Tibial nerve (tissue), 4 donors: ENCODE results near the gene MEX3C. TPM values are rescaled to one million over a fixed set of nuclear protein-coding genes. Genes with fewer than 3 reads are reported as not detected.

Experiments used
- DNase-seq, 2 donors: peaks; one replicate each; pipeline ENCODE4 v3.0.0-alpha.2; 2019; ENCODE audit warnings: low spot score in 2 of 2
- H3K27ac ChIP-seq, 4 donors: fragments of 200-600 bp; sonication (generic) in 3 of 4; one replicate each; pipeline ENCODE4 v1.5.1; 2017 to 2019; ENCODE audit warnings: mild to moderate bottlenecking in 1 of 4
- H3K27me3 ChIP-seq, 2 donors: fragments of 200-600 bp; sonication (generic) in 1 of 2; one replicate each; pipeline versions ENCODE4 v1.5.1 to v1.6.0; 2017 to 2019
- H3K36me3 ChIP-seq, 3 donors: fragments of 200-600 bp; sonication (generic); one replicate each; pipeline ENCODE4 v1.5.1; 2018 to 2019
- H3K4me1 ChIP-seq, 4 donors: fragments of 200-600 bp; sonication (generic) in 3 of 4; one replicate each; pipeline ENCODE4 v1.5.1; 2017 to 2019
- H3K4me3 ChIP-seq, 4 donors: fragments of 200-600 bp; sonication (generic) in 3 of 4; one replicate each; pipeline ENCODE4 v1.5.1; 2017 to 2019; ENCODE audit warnings: mild to moderate bottlenecking in 1 of 4, moderate library complexity in 1 of 4
- H3K9me3 ChIP-seq, 4 donors: fragments of 200-600 bp; sonication (generic) in 3 of 4; one replicate each; pipeline ENCODE4 v1.5.1; 2017 to 2019
- EP300 ChIP-seq, 2 donors: sonication (generic); formaldehyde crosslinking; IDR thresholded peaks; one replicate each; pipeline ENCODE4 v1.6.1; 2017; ENCODE audit warnings: antibody characterized with exemption in 2 of 2, mild to moderate bottlenecking in 1 of 2
- POLR2A ChIP-seq, 2 donors: fragments of 450-650 bp; IDR thresholded peaks; one replicate each; pipeline ENCODE4 v1.6.1; 2017; ENCODE audit warnings: antibody characterized with exemption in 2 of 2, mild to moderate bottlenecking in 2 of 2, moderate library complexity in 2 of 2
- WGBS, 2 donors: methylation state at CpG; one replicate each; pipeline ENCODE4 v1.1.5; 2018; 5-methylcytosine and 5-hydroxymethylcytosine counted together
- total RNA-seq, 4 donors: library from RNA; depleted of rRNA; stranded (reverse); fragments of >200 nt; gene quantifications; one replicate each; pipeline ENCODE4 v1.1.0, GENCODE V29; 2016
- TF ChIP-seq, protein P1 (sequence below), 5 experiments: fragments of 200-600 bp in 3 of 5; fragments of 450-650 bp in 2 of 5; sonication (generic) in 3 of 5; IDR thresholded peaks; one replicate each; pipeline ENCODE4 v1.5.1; 2016 to 2019; ENCODE audit warnings: antibody characterized with exemption in 5 of 5, mild to moderate bottlenecking in 3 of 5, moderate library complexity in 2 of 5

Gene MEX3C
- total RNA-seq, 4 donors from 2014 or later = 24.0 to 32.8 (median 28.5) TPM

DNA sequence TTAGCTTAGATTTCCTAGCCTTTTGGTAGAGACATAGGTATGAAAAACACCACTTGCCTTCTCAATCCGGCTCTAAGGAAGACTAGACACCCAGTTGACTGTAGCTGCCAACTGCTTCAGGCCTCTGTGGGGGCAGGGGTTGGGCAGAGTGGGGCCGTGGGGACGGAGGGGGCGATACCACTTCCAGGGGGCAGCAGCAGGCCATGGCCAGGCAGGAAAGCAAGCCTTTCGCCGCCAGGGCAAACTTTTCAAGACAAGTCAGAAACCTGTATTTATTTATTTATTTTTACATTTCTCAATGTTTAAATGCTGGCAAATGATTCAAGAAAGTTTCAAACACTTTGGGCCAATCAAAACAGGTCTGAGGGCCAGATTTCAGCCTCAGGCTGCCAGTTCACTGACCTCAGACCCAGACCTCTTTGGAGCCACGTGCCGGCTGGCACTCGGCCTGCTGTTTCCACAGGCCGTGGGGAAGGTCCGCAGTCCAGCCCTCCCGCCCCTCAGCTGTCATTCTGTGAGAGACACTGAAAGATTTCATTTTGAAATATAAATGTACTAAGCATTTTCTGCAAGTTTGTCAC lies 63.8 kb downstream of the MEX3C start:
- Histone ChIP-seq H3K36me3 (no peaks in the 10 kb centered on the region), H3K4me3 (no peak overlapping the region)

DNA sequence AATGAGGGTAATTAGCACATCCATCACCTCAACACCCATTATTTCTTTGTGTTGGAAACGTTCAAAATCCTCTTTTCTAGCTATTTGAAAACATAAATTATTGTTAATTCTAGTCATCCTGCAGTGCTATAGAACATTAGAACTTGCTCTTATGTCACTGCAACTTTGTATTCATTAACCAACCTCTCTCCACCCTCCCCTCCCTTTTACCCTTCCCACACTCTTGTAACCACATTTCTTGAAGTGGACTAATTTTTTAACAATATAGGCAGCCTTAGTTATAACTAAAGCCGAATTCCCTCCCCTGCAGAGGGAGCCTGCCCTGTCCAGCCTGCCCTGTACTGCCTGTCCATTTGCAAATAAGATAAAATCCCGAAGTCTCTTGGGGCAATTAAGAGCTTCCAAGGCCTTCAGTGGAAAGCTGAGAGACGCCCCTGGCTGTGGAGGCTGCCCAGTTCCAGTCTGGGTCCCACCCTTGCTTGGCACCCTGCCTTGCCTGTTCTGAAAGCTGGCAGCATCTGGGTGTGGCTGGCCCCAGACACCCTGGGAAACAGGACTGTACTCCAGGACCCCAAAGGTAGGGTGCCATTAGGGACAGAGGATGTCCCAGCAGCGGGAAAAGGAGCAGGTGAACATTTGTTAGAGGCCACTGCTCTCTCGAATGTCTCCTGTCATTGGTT lies 65.1 kb downstream of the MEX3C start:
- WGBS, 2 donors = 73% methylated on average over 6 of the region's 6 CpGs
- Histone ChIP-seq H3K4me1 (peaks cover 0 to 8% (median 0%) of the 10 kb centered on the region in 4 donors), H3K27ac (no peak overlapping the region), H3K4me3 (no peak overlapping the region), H3K27me3 (no peaks in the 10 kb centered on the region), H3K9me3 (no peaks in the 10 kb centered on the region), H3K36me3 (no peaks in the 10 kb centered on the region)
- DNase-seq = no peak
- TF ChIP-seq POLR2A (IDR thresholded peaks at IDR 0.05) = no peak
- no peak for TF ChIP-seq EP300 (IDR thresholded peaks at IDR 0.05)
- TF ChIP-seq, protein P1, sequence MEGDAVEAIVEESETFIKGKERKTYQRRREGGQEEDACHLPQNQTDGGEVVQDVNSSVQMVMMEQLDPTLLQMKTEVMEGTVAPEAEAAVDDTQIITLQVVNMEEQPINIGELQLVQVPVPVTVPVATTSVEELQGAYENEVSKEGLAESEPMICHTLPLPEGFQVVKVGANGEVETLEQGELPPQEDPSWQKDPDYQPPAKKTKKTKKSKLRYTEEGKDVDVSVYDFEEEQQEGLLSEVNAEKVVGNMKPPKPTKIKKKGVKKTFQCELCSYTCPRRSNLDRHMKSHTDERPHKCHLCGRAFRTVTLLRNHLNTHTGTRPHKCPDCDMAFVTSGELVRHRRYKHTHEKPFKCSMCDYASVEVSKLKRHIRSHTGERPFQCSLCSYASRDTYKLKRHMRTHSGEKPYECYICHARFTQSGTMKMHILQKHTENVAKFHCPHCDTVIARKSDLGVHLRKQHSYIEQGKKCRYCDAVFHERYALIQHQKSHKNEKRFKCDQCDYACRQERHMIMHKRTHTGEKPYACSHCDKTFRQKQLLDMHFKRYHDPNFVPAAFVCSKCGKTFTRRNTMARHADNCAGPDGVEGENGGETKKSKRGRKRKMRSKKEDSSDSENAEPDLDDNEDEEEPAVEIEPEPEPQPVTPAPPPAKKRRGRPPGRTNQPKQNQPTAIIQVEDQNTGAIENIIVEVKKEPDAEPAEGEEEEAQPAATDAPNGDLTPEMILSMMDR (IDR thresholded peaks at IDR 0.05) = no peak

More for the DNA sequence above, 63.8 kb downstream of the MEX3C start:
- WGBS, 2 donors = 27 to 33% methylated on average over 12 of the region's 12 CpGs
- H3K27ac ChIP-seq = no peak overlapping the region
- no peak for DNase-seq
- TF ChIP-seq POLR2A (IDR thresholded peaks at IDR 0.05) (no peak), EP300 (IDR thresholded peaks at IDR 0.05) (no peak)
- TF ChIP-seq, protein P1 (IDR thresholded peaks at IDR 0.05) = no peak
- no peaks in the 10 kb centered on the region for H3K9me3 ChIP-seq
- H3K4me1 ChIP-seq = peaks cover 0 to 8% (median 0%) of the 10 kb centered on the region in 4 donors
- no peaks in the 10 kb centered on the region for H3K27me3 ChIP-seq

DNA sequence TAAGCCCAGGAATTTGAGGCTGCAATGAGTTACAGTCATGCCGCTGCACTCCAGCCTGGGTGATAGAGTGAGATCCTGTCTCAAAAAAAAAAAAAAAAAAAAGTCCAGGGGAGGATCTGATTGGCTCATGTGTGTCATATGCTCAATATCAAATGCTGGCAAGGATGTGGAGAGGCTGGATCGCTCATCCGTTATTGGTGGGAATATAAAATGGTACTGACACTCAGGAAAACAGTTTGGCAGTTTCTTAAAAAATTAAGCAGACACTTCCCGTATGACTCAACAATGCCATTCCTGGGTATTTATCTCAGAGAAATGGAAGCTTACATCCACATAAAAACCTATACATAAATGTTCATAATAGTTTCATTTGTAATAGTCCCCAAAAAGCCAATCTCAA lies 68.9 kb downstream of the MEX3C start:
- no peak overlapping the region for H3K27ac ChIP-seq
- no peak overlapping the region for H3K4me3 ChIP-seq
- no peak for DNase-seq
- H3K36me3 ChIP-seq = no peaks in the 10 kb centered on the region
- no peaks in the 10 kb centered on the region for H3K9me3 ChIP-seq
- TF ChIP-seq POLR2A (IDR thresholded peaks at IDR 0.05) (no peak), EP300 (IDR thresholded peaks at IDR 0.05) (no peak)
- TF ChIP-seq, protein P1 (IDR thresholded peaks at IDR 0.05) = no peak
- 76 to 80% methylated on average over 4 of the region's 4 CpGs for WGBS, 2 donors
- peaks cover 0 to 4% (median 0%) of the 10 kb centered on the region in 4 donors for H3K4me1 ChIP-seq
- H3K27me3 ChIP-seq = no peaks in the 10 kb centered on the region

DNA sequence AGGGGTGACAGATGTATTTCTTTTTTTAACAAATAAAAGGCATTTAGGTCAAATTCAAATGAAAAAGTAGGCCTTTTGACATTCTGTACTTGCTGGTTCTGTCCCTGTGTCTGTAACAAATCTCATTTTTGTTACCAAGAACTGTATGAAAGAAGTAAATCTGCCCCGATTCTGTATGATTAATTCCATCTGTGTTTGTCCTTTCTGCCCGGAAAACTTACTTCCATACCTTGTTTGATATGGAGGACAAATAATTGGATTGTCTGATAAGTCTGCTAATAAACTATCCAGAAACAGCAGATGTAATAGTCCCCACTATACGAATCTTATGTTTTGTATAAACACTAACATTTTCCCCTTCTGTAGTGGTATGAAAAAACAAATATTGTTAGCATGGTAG lies 69.8 kb downstream of the MEX3C start:
- no peaks in the 10 kb centered on the region for H3K9me3 ChIP-seq
- H3K4me1 ChIP-seq = no peaks in the 10 kb centered on the region
- H3K36me3 ChIP-seq = no peaks in the 10 kb centered on the region
- WGBS, 2 donors = 66 to 69% methylated on average over 3 of the region's 3 CpGs
- no peak overlapping the region for H3K27ac ChIP-seq
- no peaks in the 10 kb centered on the region for H3K27me3 ChIP-seq
- H3K4me3 ChIP-seq = no peak overlapping the region
- DNase-seq = no peak
- no peak for TF ChIP-seq EP300 (IDR thresholded peaks at IDR 0.05)
- TF ChIP-seq, protein P1 (IDR thresholded peaks at IDR 0.05) = no peak
- no peak for TF ChIP-seq POLR2A (IDR thresholded peaks at IDR 0.05)

DNA sequence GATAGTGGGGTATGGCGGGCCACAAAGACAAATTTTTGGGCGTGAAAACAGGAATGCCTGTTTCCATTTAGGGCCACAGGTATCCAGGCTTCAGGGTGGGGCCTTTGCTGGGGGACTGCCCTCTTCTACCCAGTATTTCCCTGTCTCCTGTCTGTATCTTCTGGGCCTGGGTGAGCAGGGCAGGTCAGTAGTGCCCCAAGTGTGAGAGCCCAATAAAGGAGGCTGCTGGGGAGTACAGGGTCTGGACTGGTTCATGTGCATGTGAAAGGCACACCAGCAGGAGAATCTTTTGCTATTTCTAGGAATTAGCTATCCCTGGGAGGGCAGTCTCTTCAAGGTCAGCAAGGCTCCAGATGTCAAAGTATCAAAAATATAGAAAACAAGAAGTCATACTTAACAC lies 71.5 kb downstream of the MEX3C start:
- no peaks in the 10 kb centered on the region for H3K27me3 ChIP-seq
- WGBS, 2 donors = 95 to 100% methylated on average over 2 of the region's 2 CpGs
- TF ChIP-seq EP300 (IDR thresholded peaks at IDR 0.05) (no peak), POLR2A (IDR thresholded peaks at IDR 0.05) (no peak)
- TF ChIP-seq, protein P1 (IDR thresholded peaks at IDR 0.05) = no peak
- H3K9me3 ChIP-seq = no peaks in the 10 kb centered on the region
- H3K4me3 ChIP-seq = no peak overlapping the region
- H3K4me1 ChIP-seq = no peaks in the 10 kb centered on the region
- DNase-seq = no peak
- H3K36me3 ChIP-seq = no peaks in the 10 kb centered on the region
- H3K27ac ChIP-seq = no peak overlapping the region
